HPDE6-E6E7 (cell line): Measurements from ENCODE around the gene FAM118A.
"Not testable (repeated sequence)": the region's sequence is repeated elsewhere in the genome, so short reads cannot be mapped to it uniquely, and the experiment has no call there.

ENCODE experiments used
- DNase-seq: peaks from one replicate; pipeline ENCODE4 v3.0.0; 2011; ENCODE audit warnings: missing footprints; ENCODE audit errors: extremely low spot score

Gene FAM118A

DNA sequence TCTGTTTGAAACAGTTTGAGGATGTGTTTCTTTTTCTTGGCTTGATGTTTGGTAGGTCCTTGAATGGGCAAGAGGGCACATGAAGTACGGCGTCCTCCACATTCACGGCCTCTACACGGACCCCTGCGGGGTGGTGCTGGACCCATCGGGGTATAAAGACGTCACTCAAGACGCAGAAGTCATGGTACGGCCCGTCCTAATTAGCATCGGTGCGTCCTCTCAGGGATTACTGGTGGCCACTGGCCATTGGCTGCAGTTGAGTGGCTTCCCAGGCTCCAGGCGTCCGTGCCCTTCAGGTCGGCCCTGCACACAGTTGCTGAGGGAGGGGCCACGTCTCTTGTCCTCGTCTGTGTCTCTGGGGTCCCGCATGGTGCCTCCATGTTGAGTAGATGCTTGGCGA lies 20.8 kb downstream of the FAM118A start:
- DNase-seq, result no peak

DNA sequence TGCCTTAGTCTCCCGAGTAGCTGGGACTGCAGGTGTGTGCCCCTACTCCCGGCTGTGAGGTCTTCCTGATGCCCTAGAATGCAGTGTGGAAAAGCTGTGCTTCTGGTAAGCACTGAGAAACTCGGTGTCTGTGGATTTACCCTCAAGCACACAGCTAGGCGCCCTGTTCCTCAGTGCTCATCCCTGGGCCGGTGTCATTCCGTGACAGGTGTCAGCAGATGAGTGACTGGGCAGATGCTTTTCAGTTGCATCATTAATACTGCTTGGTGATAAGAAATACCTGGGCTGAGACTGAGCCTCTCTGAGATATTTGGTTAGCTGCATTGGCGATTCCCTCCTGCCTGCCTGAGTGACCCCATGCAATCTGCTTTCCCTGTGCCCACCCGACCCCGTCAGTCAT lies 21.8 kb downstream of the FAM118A start:
- no peak for DNase-seq

DNA sequence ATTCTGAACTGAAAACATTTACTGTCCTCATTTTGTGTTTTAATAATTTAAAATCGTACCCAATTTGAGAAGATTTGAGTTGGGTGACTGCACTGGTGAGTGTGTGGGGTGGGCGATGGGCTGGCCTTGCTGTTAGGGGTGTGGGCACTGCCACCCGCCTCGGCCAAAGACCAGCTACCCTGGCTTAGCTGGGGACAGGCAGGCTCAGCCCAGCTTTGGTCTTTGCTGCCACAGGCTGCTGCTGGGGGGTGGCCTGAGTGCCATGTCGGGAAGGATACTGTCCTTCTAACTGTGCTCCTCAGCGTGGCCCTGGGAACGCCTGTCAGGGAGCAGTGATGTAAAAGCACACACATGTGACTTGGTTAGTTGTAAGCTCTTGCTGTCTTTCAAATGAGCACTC lies 22.3 kb downstream of the FAM118A start:
- DNase-seq, result no peak

DNA sequence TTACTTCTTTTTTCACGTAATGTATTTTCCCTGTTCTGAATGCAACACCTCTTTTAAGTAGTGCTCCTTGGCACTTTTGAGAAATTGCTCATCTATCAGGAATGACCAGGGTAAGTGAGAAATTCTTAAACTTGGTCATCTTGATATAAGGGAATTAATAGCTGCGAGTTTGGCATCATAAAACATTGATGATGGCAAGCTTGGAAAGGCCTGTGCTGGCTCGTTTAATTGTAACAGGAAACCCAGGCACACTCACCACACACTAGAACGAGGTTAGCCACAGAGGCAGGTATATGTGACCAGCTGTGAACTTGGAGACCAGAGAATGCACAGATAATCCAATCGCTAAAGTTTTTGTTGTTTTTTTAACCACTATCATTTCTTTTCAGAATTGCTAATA lies 24.3 kb downstream of the FAM118A start:
- no peak for DNase-seq

DNA sequence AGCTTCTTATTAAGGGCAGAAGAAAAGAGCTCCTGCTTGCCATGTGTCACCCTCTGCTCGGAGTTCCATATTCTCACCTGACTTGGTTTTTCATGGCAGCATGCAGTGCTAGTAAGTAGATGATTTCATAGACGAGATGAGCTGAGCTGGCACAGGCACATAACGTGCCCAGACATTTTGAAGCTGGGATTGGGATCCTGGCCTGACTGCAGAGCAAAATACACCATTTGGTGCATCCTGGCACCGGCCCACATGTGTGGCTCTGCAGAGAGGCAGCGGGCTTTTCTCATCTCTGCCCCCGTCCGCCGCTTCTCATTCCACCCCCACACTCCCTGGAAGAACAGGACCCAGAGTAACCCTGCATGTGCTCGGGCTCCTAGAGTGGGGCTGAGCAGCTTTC lies 24.8 kb downstream of the FAM118A start:
- no peak for DNase-seq

DNA sequence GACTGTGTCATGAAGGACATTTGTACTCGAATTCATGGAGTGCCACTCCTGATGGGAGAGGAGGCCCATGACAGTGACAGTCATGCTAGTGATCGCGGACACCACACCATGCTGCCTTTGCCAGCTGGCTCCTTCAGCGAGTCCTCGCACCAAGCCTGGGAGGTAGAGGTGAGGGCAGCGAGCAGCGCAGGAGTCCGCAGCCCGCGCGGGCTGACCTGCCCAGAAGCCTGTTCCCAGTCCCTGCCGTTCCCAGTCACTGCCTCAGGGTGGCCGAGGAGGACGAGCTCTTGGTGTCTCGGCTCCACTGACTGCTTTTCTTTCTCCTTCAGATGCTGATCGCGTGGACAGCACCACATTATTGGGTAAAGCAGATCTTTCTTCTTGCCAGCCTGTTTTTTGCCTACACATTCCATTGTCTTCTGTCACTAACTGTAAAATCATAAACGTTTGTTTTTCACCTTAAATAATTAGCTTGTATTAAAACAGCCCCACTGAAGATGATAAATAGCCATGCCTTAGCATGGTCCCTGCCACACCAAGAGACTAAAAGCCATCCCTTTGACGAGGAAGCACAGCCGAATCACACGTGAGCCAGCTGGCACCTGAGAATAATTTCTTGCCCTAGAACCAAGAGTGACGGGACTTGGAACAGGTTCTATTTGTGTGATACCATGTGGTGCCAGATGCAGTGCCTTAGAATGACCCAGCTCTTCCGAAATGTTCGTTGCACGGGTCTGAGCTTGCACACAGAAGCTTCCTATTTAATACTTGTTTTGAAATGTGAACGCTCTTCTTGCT lies 25.5 kb downstream of the FAM118A start:
- no peak for DNase-seq

DNA sequence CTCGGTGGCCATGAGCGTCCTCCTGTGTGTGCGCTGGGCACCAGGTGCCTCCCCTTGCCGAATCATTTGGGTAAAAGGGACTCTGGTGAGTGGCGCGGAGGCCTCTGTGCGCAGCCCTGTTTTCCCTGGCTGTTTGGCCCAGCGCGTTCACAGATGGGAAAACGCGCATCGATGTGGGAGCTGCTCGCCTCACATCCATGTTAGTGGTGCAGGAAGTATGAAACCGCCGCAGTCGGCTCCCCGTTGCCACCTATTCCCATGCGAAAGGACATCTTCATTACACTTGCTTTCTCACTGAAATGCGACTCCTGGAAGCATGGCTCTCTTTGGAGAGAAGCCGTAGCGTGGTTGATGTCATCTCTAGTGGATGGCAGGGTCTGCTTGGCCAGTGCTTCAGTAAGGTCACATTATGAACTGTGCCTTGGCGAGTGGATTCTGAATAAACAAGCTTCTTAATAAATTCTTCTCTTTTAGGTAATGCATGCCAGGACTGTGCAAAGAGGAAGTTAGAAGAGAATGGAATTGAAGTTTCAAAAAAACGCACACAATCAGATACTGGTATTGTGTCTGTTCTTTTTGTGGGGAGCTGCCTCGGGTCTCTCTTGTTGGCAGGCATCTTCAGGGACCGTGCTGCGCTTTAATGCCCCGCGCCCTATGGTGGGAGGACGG lies 26.3 kb downstream of the FAM118A start:
- DNase-seq, result no peak

DNA sequence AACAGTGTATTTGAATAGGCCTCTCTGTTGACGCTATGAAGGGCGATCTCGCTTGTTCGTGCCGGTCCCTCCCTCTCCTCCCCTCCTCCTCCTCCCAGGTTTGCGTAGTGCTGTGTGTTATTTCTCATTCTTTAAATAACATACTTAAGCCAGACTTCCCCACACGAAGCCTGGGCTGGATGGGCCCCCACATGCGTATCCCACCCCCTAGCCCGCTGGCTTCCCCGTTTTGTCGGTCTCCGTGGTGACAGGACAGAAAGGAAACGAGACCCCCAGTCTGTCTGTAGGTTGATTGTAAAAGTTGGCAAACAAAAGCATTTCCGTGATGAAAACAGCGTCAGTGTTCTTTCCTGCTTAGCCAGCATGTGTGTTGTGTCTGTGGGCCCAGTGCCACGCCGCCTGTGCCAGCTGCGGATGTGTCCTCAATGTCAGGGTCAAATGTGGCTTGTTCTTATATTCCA lies 27.3 kb downstream of the FAM118A start:
- DNase-seq, result no peak

DNA sequence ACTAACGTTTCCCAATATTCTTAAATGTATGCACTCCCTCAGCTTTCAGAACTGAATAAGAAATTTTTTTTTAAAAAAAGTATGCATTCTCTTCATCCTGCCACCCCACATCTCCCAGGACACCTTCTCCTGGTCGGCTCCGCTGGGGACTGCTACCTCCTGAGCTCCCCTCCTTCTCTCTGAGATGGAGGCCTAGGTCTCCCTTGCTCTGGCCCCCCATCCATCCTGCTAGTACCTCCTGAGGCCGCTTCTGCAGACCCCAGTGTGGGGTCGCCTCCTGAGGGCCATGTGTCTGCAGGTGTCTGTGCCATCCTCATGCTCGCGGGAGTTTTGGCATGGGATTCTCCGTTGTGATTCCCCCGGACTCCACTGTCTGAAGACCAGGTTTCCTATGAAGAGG lies 27.8 kb downstream of the FAM118A start:
- no peak for DNase-seq

DNA sequence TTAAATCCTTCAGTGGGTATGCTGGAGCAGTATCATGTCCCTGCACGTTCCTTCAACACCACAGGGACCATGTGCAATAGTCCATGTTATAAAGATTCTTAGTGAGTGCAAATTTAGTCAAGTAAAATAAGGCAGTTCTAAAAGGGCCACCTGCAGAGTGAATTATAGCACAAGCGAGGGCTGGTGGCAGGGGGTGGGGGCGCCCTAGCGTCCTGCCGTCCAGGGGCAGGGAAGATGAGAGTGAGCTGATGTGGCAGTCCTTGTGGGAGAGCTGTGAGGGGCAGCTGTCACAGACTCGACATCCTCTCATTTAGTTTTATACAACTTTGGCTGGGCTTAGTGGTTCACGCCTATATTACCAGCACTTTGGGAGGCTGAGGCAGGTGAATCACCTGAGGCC lies 29.1 kb downstream of the FAM118A start:
- DNase-seq, result no peak

DNA sequence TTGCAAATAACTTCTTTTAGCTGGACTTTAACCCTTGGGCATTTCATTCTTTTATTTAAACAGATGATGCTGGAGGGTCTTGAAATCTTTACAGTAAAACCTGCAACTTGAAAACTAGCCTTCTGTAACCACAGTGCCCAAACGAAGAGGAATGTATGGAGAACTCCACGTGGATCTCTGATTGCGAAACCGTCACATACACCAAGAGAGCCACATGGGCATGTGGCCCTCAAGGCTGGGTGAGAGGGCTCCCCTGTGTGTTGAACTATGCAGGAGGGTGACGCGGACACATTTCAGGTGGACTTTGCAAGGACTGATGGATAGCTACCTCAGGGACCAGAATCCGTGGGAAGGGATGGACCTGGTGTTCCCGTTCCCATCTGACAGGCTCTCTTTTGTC lies 30.6 kb downstream of the FAM118A start:
- DNase-seq, result no peak

DNA sequence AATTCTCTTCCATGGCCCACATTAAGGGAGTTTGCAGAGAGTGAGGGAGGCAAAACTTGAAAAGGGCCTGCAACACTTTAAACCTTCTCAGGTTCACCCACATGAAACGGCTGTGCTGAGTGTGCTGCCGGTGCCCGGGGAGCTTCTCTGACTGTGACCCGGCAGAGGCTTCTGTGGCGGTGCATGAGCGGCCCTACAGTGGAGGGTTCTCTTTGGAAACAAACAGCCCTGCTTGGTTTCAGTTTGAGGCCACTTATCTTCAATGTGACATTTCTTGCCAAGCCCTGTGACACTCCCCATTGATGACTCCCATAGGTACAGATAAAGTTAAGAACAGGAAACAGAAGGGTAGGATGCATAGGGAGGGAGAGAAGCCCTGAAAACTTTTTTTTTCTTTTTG lies 31.8 kb downstream of the FAM118A start:
- DNase-seq, result no peak

DNA sequence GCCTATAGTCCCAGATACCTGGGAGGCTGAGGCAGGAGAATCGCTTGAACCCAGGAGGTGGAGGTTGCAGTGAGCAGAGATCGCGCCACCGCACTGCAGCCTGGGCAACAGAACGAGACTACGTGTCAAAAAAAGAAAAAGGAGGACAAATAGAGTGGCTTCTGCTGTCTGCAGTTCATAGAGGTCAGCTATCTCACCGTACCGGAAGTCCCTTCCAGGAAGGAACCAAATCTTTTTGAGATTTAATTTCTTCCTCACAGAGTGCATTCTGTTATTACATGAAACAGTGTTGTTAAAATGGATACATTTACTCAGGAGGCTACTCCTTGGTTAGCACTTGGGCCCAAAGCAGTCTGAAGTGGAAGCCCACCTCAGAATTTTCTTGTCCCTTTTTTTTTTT lies 33.4 kb downstream of the FAM118A start:
- no peak for DNase-seq

DNA sequence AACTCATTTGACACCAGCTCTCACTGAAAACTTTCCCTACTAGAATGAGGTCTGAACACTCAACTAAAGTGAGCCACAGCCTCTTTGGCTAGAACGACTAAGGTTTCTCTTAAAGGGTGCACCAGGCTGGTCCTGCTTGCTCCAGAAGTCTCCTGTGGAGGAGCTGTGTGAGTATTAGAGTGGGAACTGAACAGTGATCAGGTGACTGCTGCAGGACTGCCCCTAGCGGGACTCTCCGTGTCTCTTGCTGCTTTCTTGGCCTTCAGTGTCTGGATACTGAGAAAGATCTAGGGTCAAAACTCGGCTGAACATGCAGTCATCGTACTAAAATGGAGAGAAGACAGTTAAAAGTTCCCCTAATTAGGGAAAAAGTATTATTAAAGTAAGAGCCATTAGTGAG lies 34.6 kb downstream of the FAM118A start:
- no peak for DNase-seq

DNA sequence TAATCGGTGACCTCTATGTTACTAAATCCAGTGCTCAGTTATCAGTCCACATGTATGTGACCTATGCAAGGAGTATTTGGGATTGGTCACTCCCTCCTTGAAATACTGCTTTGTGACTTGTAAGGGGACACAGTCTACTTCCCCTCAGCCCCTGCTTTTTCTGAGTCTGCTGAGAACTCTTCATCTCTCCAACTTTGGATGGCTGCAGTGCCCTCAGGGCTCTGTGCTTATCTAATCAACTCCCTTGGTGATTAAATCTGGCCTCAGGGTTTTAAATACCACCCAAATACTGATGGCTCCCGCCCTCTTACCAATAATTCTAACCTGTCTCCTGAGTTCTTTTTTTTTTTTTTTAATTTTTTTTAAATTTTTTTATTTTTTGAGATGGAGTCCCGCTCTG lies 40.2 kb downstream of the FAM118A start:
- DNase-seq, result no peak

DNA sequence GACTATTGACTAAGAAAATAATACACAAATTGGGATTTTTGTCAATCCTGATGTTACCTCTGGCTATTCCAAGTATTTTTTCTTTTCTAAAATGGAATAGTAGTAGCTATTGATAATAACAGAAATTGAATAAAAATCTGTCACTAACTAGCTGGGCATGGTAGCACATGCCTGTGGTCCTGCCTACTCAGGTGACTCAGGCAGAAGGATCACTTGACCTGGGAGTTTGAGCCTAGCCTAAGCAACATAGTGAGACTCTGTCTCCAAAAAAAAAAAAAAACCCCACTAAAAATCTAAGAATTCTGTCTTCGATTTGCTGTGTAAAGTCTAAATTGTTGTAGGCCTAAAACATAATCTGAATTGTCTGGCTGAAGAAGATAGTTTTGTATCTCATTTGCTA lies 42.2 kb downstream of the FAM118A start:
- DNase-seq, result no peak

DNA sequence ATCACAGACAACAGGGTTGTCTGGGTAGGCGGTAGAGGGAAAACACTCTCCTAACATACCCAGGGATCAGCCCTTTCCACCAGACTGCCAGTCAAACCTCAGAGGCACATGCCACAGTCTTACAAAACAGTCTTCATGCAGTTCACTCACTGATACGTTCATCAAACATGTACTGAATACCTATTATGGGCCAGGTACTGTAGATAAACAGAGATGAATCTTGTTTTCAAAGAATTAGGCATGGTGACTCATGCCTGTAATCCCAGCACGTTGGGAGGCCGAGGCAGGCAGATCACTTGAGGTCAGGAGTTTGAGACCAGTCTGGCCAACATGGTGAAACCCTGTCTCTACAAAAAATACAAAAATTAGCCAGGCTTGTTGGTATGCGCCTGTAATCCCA lies 43.0 kb downstream of the FAM118A start:
- DNase-seq, result peak; percentile 19

DNA sequence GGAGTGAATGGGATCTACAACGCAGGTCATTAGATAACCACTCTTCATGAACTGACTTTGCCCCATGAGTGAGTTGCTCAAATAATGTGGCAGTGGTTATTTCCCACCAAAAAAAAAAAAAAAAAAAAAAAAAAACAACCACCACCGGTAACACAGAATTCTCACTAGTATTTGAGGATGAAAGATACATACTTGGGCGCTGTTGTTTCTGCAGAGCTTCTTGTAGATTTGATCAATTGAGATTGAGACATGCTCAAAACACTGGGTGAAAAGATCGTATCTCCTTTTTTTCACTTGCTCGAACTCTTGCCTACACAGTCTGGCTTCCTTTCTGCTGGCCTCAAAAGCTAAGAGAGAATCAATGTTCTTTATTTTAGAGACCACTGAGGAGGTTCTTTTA lies 44.1 kb downstream of the FAM118A start:
- no peak for DNase-seq

DNA sequence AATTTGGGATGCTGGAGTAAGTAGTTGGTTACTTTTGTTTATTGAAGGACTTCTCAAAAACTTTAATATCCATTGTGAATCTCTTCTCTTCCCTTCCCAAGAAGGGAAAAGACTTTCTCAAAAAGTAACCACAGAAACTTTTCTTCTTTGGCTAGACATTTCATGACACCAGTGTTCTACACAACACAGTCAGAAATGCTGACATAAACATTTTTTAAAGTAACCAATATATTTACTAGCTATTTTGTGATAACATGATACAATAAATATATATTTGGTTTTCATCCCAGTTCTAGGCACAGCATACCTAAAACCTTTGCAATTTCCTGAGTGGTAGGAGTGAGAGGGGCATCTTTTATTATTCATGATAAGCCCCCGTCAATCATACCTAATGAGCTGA lies 47.8 kb downstream of the FAM118A start:
- no peak for DNase-seq

DNA sequence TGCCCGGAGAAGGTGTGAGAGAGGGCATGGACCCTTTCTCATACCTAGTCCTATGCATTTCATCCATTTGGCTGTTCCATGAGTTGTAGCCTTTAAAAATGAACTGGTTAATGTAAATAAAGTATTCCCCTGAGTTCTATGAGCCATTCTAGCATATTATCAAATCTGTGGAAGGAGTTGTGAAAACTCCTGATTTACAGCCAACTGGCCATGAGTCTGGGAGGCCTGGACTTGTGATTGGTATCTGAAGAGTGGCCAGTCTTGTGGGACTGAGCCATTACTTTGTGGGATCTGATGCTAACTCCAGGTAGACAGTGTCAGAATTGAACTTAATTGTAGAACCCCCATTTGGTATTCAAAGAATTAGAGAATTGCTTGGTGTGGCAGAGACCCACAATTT lies 48.4 kb downstream of the FAM118A start:
- DNase-seq, result no peak

DNA sequence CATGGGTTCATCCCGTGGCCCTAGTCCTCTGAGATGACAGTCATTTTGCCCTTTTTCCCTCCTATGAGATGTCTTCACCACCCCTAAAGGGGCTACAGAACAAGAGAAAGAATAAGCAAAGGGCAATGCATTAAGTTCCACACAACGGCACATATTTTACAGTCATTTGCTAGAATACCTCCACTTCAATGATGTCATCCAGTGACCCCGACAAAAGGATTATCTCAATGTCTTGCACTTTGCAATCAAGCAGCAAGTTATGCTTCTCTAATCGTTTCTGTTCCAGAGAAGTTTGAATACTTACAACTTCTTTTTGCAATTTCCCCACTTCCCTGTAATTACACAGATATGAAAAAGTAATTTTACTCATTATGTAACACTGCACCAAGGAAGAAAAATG lies 49.9 kb downstream of the FAM118A start:
- DNase-seq, result no peak

DNA sequence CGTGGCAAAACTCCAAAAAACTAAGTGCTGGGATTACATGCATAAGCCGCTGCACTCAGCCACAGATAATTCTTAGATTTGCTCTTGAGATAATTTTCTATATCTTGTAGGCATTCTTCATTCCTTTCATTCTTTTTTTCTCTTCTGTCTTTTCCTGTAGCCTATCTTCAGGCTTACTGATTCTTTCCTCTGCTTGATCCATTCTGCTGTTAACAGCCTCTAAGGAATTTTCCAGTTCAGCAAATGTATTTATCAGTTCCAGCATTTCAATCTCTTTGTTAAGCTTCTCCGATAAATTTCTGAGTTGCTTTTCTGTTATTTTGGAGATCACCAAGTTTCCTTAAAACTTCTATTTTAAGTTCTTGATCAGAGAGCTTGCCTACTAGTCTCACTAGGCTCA lies 57.0 kb downstream of the FAM118A start:
- DNase-seq, result no peak

DNA sequence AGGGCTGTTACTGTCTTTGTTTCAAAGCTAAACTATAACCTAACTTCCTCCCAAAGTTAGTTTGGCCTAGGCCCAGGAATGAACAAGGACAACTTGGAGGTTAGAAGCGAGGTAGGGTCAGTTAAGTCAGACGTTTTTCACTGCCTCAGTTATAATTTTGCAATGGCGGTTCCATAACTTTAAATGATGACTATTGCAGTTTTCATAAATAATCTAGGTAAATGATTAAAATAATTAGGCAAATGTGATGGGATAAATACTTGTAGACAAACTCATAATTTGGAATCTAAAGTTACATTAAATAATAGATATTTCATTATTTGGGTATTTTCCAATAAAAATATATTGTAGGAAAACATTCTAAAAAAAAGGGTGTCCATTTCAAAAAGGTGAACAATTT lies 63.9 kb downstream of the FAM118A start:
- DNase-seq, result not testable (repeated sequence)

DNA sequence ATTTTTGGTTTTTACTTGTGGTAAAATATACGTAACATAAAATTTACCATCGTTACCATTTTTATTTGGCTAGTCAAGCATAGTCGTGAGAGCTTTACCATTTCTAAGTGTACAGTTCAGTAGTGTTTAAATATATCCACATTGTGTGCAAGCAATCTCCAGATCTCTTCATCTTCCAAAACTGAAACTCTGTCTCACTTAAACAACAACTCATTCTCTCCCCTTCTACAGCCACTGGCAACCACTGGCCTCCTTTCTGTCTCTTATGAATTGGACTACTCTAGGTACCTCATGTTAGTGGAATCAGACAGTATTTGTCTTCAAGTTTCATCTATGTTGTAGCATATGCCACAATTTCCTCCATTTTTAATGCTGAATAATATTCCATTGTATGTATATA lies 66.3 kb downstream of the FAM118A start:
- DNase-seq, result no peak
